HG03139 (cell line): ENCODE results near the gene WDR5.
A peak's percentile ranks its signal among the peaks of the same experiment; 100 is the strongest.

Source experiments
- ATAC-seq: cut with Tn5 transposase; IDR thresholded peaks from one replicate; pipeline ENCODE4 v1.9.1; 2021; ENCODE audit not compliant: unreplicated experiment

Gene WDR5

GRCh38 chr9:134131471-134132207, 4.2 kb upstream of the WDR5 start:
- no peak for ATAC-seq

GRCh38 chr9:134132208-134132870, 3.5 kb upstream of the WDR5 start:
- no peak for ATAC-seq

GRCh38 chr9:134134949-134135342, 936 bp upstream of the WDR5 start:
- no peak for ATAC-seq

GRCh38 chr9:134136118-134136995, 475 bp downstream of the WDR5 start:
- peak; percentile 15 for ATAC-seq

- ATAC-seq = no peak
These were observed 1.1 kb downstream of the WDR5 start for GRCh38 chr9:134136996-134137299.

GRCh38 chr9:134138292-134138691, 2.4 kb downstream of the WDR5 start:
- ATAC-seq = no peak

- no peak for ATAC-seq
These were observed 3.2 kb downstream of the WDR5 start for GRCh38 chr9:134139081-134139480.

GRCh38 chr9:134141906-134142305, 6.0 kb downstream of the WDR5 start:
- ATAC-seq = no peak

- ATAC-seq = no peak
These were observed 8.9 kb downstream of the WDR5 start for GRCh38 chr9:134144801-134145200.

- no peak for ATAC-seq
These were observed 9.4 kb downstream of the WDR5 start for GRCh38 chr9:134145262-134145661.

- ATAC-seq = no peak
These were observed 11.1 kb downstream of the WDR5 start for GRCh38 chr9:134146774-134147493.

- ATAC-seq = no peak
These were observed 13.5 kb downstream of the WDR5 start for GRCh38 chr9:134149380-134149779.

- no peak for ATAC-seq
These were observed 14.8 kb downstream of the WDR5 start for GRCh38 chr9:134150557-134151214.

GRCh38 chr9:134152022-134152448, 16.2 kb downstream of the WDR5 start:
- no peak for ATAC-seq

GRCh38 chr9:134152488-134152887, 16.6 kb downstream of the WDR5 start:
- no peak for ATAC-seq

GRCh38 chr9:134153450-134153849, 17.6 kb downstream of the WDR5 start:
- ATAC-seq = no peak

GRCh38 chr9:134154262-134154701, 18.4 kb downstream of the WDR5 start:
- no peak for ATAC-seq

- ATAC-seq = no peak
These were observed 20.0 kb downstream of the WDR5 start for GRCh38 chr9:134155812-134156377.

GRCh38 chr9:134156564-134157377, 20.9 kb downstream of the WDR5 start:
- no peak for ATAC-seq
